Inflammatory macrophage treated with lipopolysaccharide for 4 hours (primary cell): Measurements from ENCODE around the gene SLC43A1.

Experiments
- DNase-seq: peaks from one replicate; pipeline ENCODE4 v3.0.0-alpha.2; 2020

Gene SLC43A1

GRCh38 chr11:57497303-57498247 is 17.9 kb downstream of the SLC43A1 start:
- DNase-seq, result no peak

- DNase-seq, result no peak
Observed at GRCh38 chr11:57496109-57496820, 19.2 kb downstream of the SLC43A1 start.

GRCh38 chr11:57493507-57494503 is 21.7 kb downstream of the SLC43A1 start:
- no peak for DNase-seq

GRCh38 chr11:57491371-57492061 is 24.0 kb downstream of the SLC43A1 start:
- peak; percentile 51 for DNase-seq

- DNase-seq, result peak; percentile 79
Observed at GRCh38 chr11:57490456-57491248, 24.9 kb downstream of the SLC43A1 start.

GRCh38 chr11:57487920-57488659 is 27.4 kb downstream of the SLC43A1 start:
- DNase-seq, result peak; percentile 30

- DNase-seq, result no peak
Observed at GRCh38 chr11:57487021-57487778, 28.3 kb downstream of the SLC43A1 start.

- DNase-seq, result peak; percentile 96
Observed at GRCh38 chr11:57485217-57485990, 30.1 kb downstream of the SLC43A1 start.

- peak; percentile 70 for DNase-seq
Observed at GRCh38 chr11:57484141-57484710, 31.3 kb downstream of the SLC43A1 start.

GRCh38 chr11:57483562-57483918 is 32.0 kb downstream of the SLC43A1 start:
- no peak for DNase-seq

GRCh38 chr11:57482782-57483561 is 32.5 kb downstream of the SLC43A1 start:
- peak; percentile 53 for DNase-seq

- no peak for DNase-seq
Observed at GRCh38 chr11:57481915-57482781, 33.4 kb downstream of the SLC43A1 start.

GRCh38 chr11:57481315-57481714 is 34.2 kb downstream of the SLC43A1 start:
- DNase-seq, result no peak

GRCh38 chr11:57480409-57481137 is 34.9 kb downstream of the SLC43A1 start:
- DNase-seq, result peak; percentile 73

- DNase-seq, result no peak
Observed at GRCh38 chr11:57479911-57480310, 35.6 kb downstream of the SLC43A1 start.
